ENCODE results near the gene SYNGR3. TPM values are rescaled to one million over a fixed set of nuclear protein-coding genes. Genes with fewer than 3 reads are reported as not detected.
"Not testable (repeated sequence)": the region's sequence is repeated elsewhere in the genome, so short reads cannot be mapped to it uniquely, and the experiment has no call there.

Gene SYNGR3
- total RNA-seq, 2 donors from 2014 or later, result 7.0 to 11.2 TPM

- H3K9me3 Mint-ChIP-seq, result peaks cover 2% of the 10 kb centered on the region
- Histone ChIP-seq H3K27me3 (ENCODE audit: control insufficient read depth, insufficient read depth, low read length, poor library complexity, severe bottlenecking) (no peaks in the 10 kb centered on the region), H3K9ac (ENCODE audit: extremely low read depth, low read length, poor library complexity, severe bottlenecking) (no peak overlapping the region), H3K4me1 (ENCODE audit: control insufficient read depth, insufficient read depth, low read length) (no peaks in the 10 kb centered on the region), H3K27ac (ENCODE audit: low read depth, low read length) (no peak overlapping the region), H3K36me3 (ENCODE audit: control insufficient read depth, insufficient read depth, low read length) (no peaks in the 10 kb centered on the region), H3K4me3 (ENCODE audit: low read length) (no peak overlapping the region), H3K9me3 (ENCODE audit: control insufficient read depth, low read length) (no peaks in the 10 kb centered on the region)
- WGBS, 2 experiments (ENCODE audit: insufficient coverage in 1 of 2, insufficient read length in 1 of 2), result 92 to 95% methylated on average over 15 to 19 of the region's 19 CpGs
- DNase-seq, result peak; percentile 36
- H3K27ac Mint-ChIP-seq, result no peak overlapping the region
- no peak for TF ChIP-seq CTCF (conservative IDR thresholded peaks at IDR 0.05)
- no peak overlapping the region for H3K4me3 Mint-ChIP-seq
- H3K4me1 Mint-ChIP-seq, result no peaks in the 10 kb centered on the region
- peaks cover 4% of the 10 kb centered on the region for H3K27me3 Mint-ChIP-seq (ENCODE audit: insufficient read depth)
- no peaks in the 10 kb centered on the region for H3K36me3 Mint-ChIP-seq (ENCODE audit: low read depth)
Observed at GRCh38 chr16:1950559-1950958, 39.2 kb upstream of the SYNGR3 start.

GRCh38 chr16:1953734-1954133, 36.0 kb upstream of the SYNGR3 start:
- peaks cover 6% of the 10 kb centered on the region for H3K9me3 Mint-ChIP-seq
- Histone ChIP-seq H3K36me3 (ENCODE audit: control insufficient read depth, insufficient read depth, low read length) (no peaks in the 10 kb centered on the region), H3K27ac (ENCODE audit: low read depth, low read length) (no peak overlapping the region), H3K9me3 (ENCODE audit: control insufficient read depth, low read length) (no peaks in the 10 kb centered on the region), H3K27me3 (ENCODE audit: control insufficient read depth, insufficient read depth, low read length, poor library complexity, severe bottlenecking) (no peaks in the 10 kb centered on the region), H3K4me3 (ENCODE audit: low read length) (no peak overlapping the region), H3K9ac (ENCODE audit: extremely low read depth, low read length, poor library complexity, severe bottlenecking) (no peak overlapping the region), H3K4me1 (ENCODE audit: control insufficient read depth, insufficient read depth, low read length) (no peaks in the 10 kb centered on the region)
- H3K36me3 Mint-ChIP-seq (ENCODE audit: low read depth), result no peaks in the 10 kb centered on the region
- no peak for TF ChIP-seq CTCF (conservative IDR thresholded peaks at IDR 0.05)
- DNase-seq, result peak; percentile 44
- no peak overlapping the region for H3K4me3 Mint-ChIP-seq
- no peak overlapping the region for H3K27ac Mint-ChIP-seq
- peaks cover 24% of the 10 kb centered on the region for H3K27me3 Mint-ChIP-seq (ENCODE audit: insufficient read depth)
- 93 to 95% methylated on average over 6 to 22 of the region's 22 CpGs for WGBS, 2 experiments (ENCODE audit: insufficient coverage in 1 of 2, insufficient read length in 1 of 2)
- H3K4me1 Mint-ChIP-seq, result no peaks in the 10 kb centered on the region

GRCh38 chr16:1957434-1958142, 32.2 kb upstream of the SYNGR3 start:
- H3K27me3 ChIP-seq (ENCODE audit: control insufficient read depth, insufficient read depth, low read length, poor library complexity, severe bottlenecking), result not testable (repeated sequence)

GRCh38 chr16:1958143-1958491, 31.7 kb upstream of the SYNGR3 start:
- Mint-ChIP-seq H3K4me1 (peaks cover 27% of the 10 kb centered on the region), H3K36me3 (ENCODE audit: low read depth) (peaks cover 22% of the 10 kb centered on the region), H3K27me3 (ENCODE audit: insufficient read depth) (peaks cover 23% of the 10 kb centered on the region)
- H3K9me3 ChIP-seq (ENCODE audit: control insufficient read depth, low read length); H3K4me1 ChIP-seq (ENCODE audit: control insufficient read depth, insufficient read depth, low read length); H3K27me3 ChIP-seq (ENCODE audit: control insufficient read depth, insufficient read depth, low read length, poor library complexity, severe bottlenecking); H3K9me3 Mint-ChIP-seq; H3K27ac Mint-ChIP-seq; H3K4me3 ChIP-seq (ENCODE audit: low read length); H3K27ac ChIP-seq (ENCODE audit: low read depth, low read length); DNase-seq; H3K9ac ChIP-seq (ENCODE audit: extremely low read depth, low read length, poor library complexity, severe bottlenecking); H3K4me3 Mint-ChIP-seq: not testable (repeated sequence)
- H3K36me3 ChIP-seq (ENCODE audit: control insufficient read depth, insufficient read depth, low read length), result peaks cover 13% of the 10 kb centered on the region
- 91 to 95% methylated on average over 6 to 30 of the region's 30 CpGs for WGBS, 2 experiments (ENCODE audit: insufficient coverage in 1 of 2, insufficient read length in 1 of 2)

More at GRCh38 chr16:1957434-1958142, 32.2 kb upstream of the SYNGR3 start:
- H3K4me1 Mint-ChIP-seq, result peaks cover 23% of the 10 kb centered on the region
- H3K27ac ChIP-seq (ENCODE audit: low read depth, low read length); H3K4me1 ChIP-seq (ENCODE audit: control insufficient read depth, insufficient read depth, low read length); H3K9ac ChIP-seq (ENCODE audit: extremely low read depth, low read length, poor library complexity, severe bottlenecking); H3K27ac Mint-ChIP-seq; H3K9me3 ChIP-seq (ENCODE audit: control insufficient read depth, low read length); H3K9me3 Mint-ChIP-seq; DNase-seq; H3K4me3 ChIP-seq (ENCODE audit: low read length); H3K36me3 ChIP-seq (ENCODE audit: control insufficient read depth, insufficient read depth, low read length); H3K4me3 Mint-ChIP-seq: not testable (repeated sequence)
- H3K36me3 Mint-ChIP-seq (ENCODE audit: low read depth), result peaks cover 17% of the 10 kb centered on the region
- 93% methylated on average over 15 to 19 of the region's 22 CpGs for whole genome bisulfite sequencing, 2 experiments (ENCODE audit: insufficient coverage in 1 of 2, insufficient read length in 1 of 2)
- peaks cover 25% of the 10 kb centered on the region for H3K27me3 Mint-ChIP-seq (ENCODE audit: insufficient read depth)
